ENCODE data around the gene PNKP.

Gene PNKP

GRCh38 chr19:49811328-49811727, 56.0 kb downstream of the PNKP start:
- H3K4me3 ChIP-seq (replicated peaks in 1 of 2; ENCODE audit: low read depth in 2 of 2, low read length in 2 of 2): no peak overlapping the region
- DNase-seq (ENCODE audit: low read depth in 2 of 2): no peak
- TF ChIP-seq, protein P1, sequence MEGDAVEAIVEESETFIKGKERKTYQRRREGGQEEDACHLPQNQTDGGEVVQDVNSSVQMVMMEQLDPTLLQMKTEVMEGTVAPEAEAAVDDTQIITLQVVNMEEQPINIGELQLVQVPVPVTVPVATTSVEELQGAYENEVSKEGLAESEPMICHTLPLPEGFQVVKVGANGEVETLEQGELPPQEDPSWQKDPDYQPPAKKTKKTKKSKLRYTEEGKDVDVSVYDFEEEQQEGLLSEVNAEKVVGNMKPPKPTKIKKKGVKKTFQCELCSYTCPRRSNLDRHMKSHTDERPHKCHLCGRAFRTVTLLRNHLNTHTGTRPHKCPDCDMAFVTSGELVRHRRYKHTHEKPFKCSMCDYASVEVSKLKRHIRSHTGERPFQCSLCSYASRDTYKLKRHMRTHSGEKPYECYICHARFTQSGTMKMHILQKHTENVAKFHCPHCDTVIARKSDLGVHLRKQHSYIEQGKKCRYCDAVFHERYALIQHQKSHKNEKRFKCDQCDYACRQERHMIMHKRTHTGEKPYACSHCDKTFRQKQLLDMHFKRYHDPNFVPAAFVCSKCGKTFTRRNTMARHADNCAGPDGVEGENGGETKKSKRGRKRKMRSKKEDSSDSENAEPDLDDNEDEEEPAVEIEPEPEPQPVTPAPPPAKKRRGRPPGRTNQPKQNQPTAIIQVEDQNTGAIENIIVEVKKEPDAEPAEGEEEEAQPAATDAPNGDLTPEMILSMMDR (IDR thresholded peaks at IDR 0.05; ENCODE audit: low read depth, low read length): no peak

All from cardiac fibroblast (primary cell).